ENCODE results near the gene MGAT5B.
"Not testable (repeated sequence)": the region's sequence is repeated elsewhere in the genome, so short reads cannot be mapped to it uniquely, and the experiment has no call there.

MGAT5B gene

GRCh38 chr17:76847031-76847430 is 21.2 kb upstream of the MGAT5B start:
- DNase-seq (ENCODE audit: low read depth) = no peak

GRCh38 chr17:76848670-76849069 is 19.5 kb upstream of the MGAT5B start:
- no peak for DNase-seq (ENCODE audit: low read depth)

- DNase-seq (ENCODE audit: low read depth) = not testable (repeated sequence)
Observed at GRCh38 chr17:76849160-76849559, 19.0 kb upstream of the MGAT5B start.

DNA sequence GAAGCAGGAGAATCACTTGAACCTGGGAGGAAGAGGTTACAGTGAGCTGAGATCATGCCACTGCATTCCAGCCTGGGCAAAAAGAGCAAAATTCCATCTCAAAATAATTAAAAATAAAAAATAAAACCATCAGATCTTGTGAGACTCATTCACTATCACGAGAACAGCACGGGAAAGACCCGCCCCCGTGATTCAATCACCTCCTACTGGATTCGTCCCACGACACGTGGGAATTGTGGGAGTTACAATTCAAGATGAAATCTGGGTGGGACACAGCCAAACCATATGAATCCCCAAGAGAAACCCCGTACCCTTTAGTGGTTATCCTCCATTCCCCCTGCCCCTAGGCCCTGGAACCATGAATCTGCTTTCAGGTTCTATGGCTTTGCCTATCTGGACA is 15.4 kb upstream of the MGAT5B start:
- DNase-seq (ENCODE audit: low read depth) = no peak

GRCh38 chr17:76855105-76855504 is 13.1 kb upstream of the MGAT5B start:
- DNase-seq (ENCODE audit: low read depth) = no peak

- no peak for DNase-seq (ENCODE audit: low read depth)
Observed at GRCh38 chr17:76862079-76862478, 6.1 kb upstream of the MGAT5B start.

GRCh38 chr17:76862494-76862893 is 5.7 kb upstream of the MGAT5B start:
- no peak for DNase-seq (ENCODE audit: low read depth)

DNA sequence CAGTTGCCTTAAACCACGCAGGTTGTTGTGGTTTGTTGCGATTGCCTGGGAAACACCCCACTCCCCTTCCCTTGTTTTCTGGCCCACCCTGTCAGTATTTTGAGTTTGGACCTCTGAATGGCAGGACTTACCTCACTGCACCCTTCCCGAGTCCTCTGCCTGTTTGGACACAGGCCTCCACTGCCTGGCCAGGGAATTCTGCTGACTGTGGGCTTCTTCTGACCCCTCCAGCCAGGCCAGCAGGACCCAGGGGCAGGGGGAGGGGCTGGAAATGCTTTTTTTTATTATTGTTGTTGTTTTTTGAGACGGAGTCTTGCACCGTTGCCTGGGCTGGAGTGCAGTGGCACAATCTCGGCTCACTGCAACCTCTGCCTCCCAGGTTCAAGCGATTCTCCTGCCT is 4.2 kb upstream of the MGAT5B start:
- no peak for DNase-seq (ENCODE audit: low read depth)

GRCh38 chr17:76865174-76865573 is 3.0 kb upstream of the MGAT5B start:
- no peak for DNase-seq (ENCODE audit: low read depth)

DNA sequence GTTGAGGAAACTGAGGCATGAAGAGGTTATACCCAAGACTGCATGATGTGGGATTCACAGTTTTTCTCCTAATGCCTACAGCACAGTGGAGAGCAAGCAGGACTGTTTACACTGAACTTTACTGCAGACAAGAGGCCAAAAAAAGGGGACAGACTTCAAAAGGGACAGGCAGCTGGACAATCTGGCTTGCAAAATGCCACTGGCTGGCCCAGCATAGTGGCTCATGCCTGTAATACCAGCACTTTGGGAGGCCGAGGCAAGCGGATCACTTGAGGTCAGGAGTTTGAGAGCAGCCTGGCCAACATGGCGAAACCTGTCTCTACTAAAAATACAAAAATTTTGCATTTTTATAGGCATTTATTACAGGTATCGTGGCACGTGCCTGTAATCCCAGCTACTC is 2.0 kb upstream of the MGAT5B start:
- DNase-seq (ENCODE audit: low read depth) = no peak

DNA sequence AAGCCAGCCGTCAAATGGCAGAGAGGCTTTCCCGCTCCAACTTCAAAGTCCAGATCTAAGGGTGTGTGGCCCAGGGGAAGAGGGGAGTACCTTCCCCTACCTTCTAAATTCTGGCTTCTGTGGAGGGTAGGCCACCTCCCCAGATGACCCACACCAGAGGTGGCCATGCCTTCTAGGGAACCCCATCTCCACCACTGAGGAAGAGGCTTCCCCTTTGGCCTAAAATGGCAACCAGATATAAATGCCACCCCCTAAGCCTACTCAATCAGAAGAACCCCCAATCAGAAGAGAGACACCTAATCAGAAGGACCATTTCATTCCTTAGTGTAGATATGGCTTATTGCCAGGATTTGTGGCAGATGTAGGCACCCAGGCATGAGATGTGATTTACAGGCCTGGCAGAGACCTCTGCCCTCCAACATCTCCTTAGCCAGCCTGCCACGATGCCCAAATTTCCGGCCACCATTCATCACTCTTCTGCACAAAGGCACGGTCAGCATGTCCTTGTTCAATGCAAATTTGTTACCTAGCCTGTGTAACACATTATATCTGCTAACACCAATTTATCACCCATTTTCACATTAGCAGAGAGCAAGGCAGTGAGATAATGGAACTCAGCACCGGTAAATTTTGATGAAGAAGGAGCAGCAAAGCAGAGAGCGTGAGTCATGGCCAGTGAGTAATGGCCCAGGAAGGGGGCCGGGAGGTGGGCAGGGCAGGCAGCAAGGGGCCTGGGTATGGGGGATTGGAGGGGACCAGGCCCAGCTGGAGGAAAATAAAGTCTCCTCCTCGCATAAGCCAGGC is 1.2 kb upstream of the MGAT5B start:
- no peak for DNase-seq (ENCODE audit: low read depth)

DNA sequence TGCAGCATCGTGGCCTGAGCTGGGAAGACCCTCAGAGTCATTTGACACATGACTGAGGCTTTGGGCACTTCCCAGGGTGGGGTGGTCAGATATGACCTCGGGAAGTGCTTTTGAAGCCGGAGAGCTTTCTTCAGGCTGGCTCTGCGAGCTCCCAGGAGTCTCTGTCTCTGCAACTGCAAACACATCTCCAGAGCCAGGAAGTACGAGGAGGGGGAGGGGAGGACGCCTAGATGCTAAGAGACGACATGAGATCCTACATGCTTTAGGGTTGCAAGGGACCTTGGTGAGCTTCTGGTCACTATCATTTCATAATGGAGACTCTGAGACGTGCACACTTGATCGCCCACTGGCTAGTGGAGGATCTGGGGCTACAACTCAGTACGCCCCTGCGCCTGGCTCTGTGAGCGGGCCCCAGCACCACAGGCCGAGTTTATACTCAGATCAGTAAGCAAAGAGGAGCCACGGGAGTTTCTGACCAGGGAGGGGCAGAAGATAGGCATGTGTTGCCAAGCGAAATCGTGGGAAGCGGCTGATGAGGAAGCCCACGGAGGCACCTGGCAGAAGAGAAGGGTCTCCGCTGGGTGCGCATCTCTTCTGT is 527 bp upstream of the MGAT5B start:
- no peak for DNase-seq (ENCODE audit: low read depth)

- DNase-seq (ENCODE audit: low read depth) = no peak
Observed at GRCh38 chr17:76868669-76869495, 678 bp downstream of the MGAT5B start.

GRCh38 chr17:76869496-76870376 is 1.5 kb downstream of the MGAT5B start:
- no peak for DNase-seq (ENCODE audit: low read depth)

- no peak for DNase-seq (ENCODE audit: low read depth)
Observed at GRCh38 chr17:76870377-76870714, 2.1 kb downstream of the MGAT5B start.

DNA sequence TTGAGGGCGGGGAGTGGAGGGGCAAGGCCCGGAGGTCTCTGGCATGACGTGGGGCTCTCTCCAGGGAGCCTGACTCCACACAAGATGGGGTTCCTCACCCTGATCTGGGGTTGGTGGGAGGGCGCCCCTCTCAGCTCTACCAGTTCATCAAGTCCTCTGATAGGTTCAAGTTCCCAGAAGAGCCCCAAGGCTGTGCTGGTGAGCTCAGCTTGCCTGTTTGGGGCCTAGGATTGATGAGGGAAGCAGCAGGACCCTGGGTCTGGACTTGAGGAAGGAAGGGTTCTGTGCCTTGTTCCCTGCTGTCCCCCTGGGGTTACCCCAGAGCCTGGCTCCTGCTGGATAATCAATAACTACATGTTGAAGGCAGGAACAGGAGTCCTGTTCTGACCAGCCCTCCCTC is 3.5 kb downstream of the MGAT5B start:
- no peak for DNase-seq (ENCODE audit: low read depth)

GRCh38 chr17:76872221-76872873 is 4.1 kb downstream of the MGAT5B start:
- DNase-seq (ENCODE audit: low read depth) = no peak

DNA sequence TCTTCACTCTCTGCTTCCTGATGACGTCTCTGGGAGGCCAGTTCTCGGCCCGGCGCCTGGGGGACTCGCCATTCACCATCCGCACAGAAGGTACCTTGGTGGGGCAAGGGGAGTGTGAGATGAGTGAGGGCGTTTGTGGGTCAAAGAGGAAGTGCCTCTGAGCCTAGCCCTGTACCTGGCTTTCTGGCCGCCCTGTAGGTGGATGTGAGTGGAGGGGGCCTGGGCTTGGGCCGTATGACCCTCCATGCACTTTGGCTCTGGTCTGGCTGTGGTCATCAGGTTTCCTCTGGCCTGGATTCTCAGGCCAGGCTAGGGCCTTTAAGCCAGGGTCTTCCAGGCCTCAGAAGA is 4.6 kb downstream of the MGAT5B start:
- DNase-seq (ENCODE audit: low read depth) = no peak

DNA sequence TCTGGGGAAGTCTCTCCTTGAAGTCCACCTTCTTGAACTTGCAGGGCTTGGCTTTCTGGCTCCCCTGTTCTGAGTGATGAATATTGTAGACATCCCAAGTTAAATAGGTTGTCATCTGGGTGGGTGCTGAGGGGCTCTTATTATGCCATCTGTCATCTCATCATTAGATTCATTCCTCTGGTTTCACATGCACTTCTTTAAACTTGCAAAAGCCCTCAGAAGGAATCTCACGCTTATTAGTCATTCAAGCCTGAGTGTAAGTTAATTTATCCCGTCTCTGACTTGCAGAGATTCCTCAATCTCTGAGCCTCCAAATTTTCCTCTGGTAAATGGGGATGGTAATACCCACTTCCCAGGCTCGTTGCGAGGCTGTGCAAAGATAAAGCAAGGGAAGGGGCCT is 5.7 kb downstream of the MGAT5B start:
- DNase-seq (ENCODE audit: low read depth) = no peak

- no peak for DNase-seq (ENCODE audit: low read depth)
Observed at GRCh38 chr17:76877437-76877836, 9.2 kb downstream of the MGAT5B start.

- no peak for DNase-seq (ENCODE audit: low read depth)
Observed at GRCh38 chr17:76878568-76878967, 10.4 kb downstream of the MGAT5B start.

- DNase-seq (ENCODE audit: low read depth) = no peak
Observed at GRCh38 chr17:76879254-76879653, 11.1 kb downstream of the MGAT5B start.
